Fibroblast of gingiva (primary cell): ENCODE results near the gene SGCA.

Experiments
- DNase-seq: peaks from one replicate; pipeline ENCODE4 v3.0.0-alpha.2; 2011; ENCODE audit warnings: low read depth

SGCA gene

GRCh38 chr17:50182783-50183420 lies 17.1 kb downstream of the SGCA start:
- no peak for DNase-seq

- peak; percentile 79 for DNase-seq
Observed at GRCh38 chr17:50183421-50183994, 17.7 kb downstream of the SGCA start.

GRCh38 chr17:50184064-50184463 lies 18.3 kb downstream of the SGCA start:
- peak; percentile 60 for DNase-seq

- peak; percentile 83 for DNase-seq
Observed at GRCh38 chr17:50184611-50185398, 19.0 kb downstream of the SGCA start.

- peak; percentile 78 for DNase-seq
Observed at GRCh38 chr17:50185631-50186471, 20.0 kb downstream of the SGCA start.

GRCh38 chr17:50186661-50187393 lies 21.0 kb downstream of the SGCA start:
- DNase-seq = peak; percentile 74

GRCh38 chr17:50187394-50187725 lies 21.6 kb downstream of the SGCA start:
- peak; percentile 87 for DNase-seq

GRCh38 chr17:50187751-50188530 lies 22.1 kb downstream of the SGCA start:
- peak; percentile 83 for DNase-seq

- DNase-seq = no peak
Observed at GRCh38 chr17:50188531-50188920, 22.7 kb downstream of the SGCA start.

GRCh38 chr17:50188921-50189549 lies 23.2 kb downstream of the SGCA start:
- DNase-seq = peak; percentile 63

GRCh38 chr17:50189550-50190292 lies 23.9 kb downstream of the SGCA start:
- peak; percentile 63 for DNase-seq

- DNase-seq = peak; percentile 48
Observed at GRCh38 chr17:50190293-50190602, 24.4 kb downstream of the SGCA start.

- peak; percentile 59 for DNase-seq
Observed at GRCh38 chr17:50190603-50191358, 25.0 kb downstream of the SGCA start.

- peak; percentile 42 for DNase-seq
Observed at GRCh38 chr17:50191359-50192143, 25.7 kb downstream of the SGCA start.

GRCh38 chr17:50192144-50192617 lies 26.4 kb downstream of the SGCA start:
- no peak for DNase-seq

- no peak for DNase-seq
Observed at GRCh38 chr17:50192618-50193291, 26.9 kb downstream of the SGCA start.

- peak; percentile 20 for DNase-seq
Observed at GRCh38 chr17:50194140-50194933, 28.5 kb downstream of the SGCA start.
